ENCODE results near the gene FAM180A.
"Not testable (repeated sequence)": the region's sequence is repeated elsewhere in the genome, so short reads cannot be mapped to it uniquely, and the experiment has no call there.

Gene FAM180A

GRCh38 chr7:135759532-135759931, 10.9 kb upstream of the FAM180A start:
- no peak overlapping the region for H3K27ac Mint-ChIP-seq
- no peaks in the 10 kb centered on the region for H3K36me3 Mint-ChIP-seq (ENCODE audit: low read depth)
- H3K4me3 Mint-ChIP-seq: no peak overlapping the region
- H3K27me3 Mint-ChIP-seq (ENCODE audit: low read depth): peaks cover 7% of the 10 kb centered on the region
- H3K9me3 Mint-ChIP-seq: no peaks in the 10 kb centered on the region
- no peaks in the 10 kb centered on the region for H3K4me1 Mint-ChIP-seq (ENCODE audit: low read depth)

- H3K27me3 Mint-ChIP-seq (ENCODE audit: low read depth): peaks cover 3% of the 10 kb centered on the region
- no peaks in the 10 kb centered on the region for H3K4me1 Mint-ChIP-seq (ENCODE audit: low read depth)
- H3K27ac Mint-ChIP-seq: no peak overlapping the region
- H3K36me3 Mint-ChIP-seq (ENCODE audit: low read depth): no peaks in the 10 kb centered on the region
- H3K9me3 Mint-ChIP-seq: no peaks in the 10 kb centered on the region
- no peak overlapping the region for H3K4me3 Mint-ChIP-seq
Measured at GRCh38 chr7:135758531-135758932, 9.9 kb upstream of the FAM180A start.

GRCh38 chr7:135757719-135758411, 9.3 kb upstream of the FAM180A start:
- Mint-ChIP-seq H3K27me3 (ENCODE audit: low read depth) (peaks cover 3% of the 10 kb centered on the region), H3K36me3 (ENCODE audit: low read depth) (no peaks in the 10 kb centered on the region), H3K9me3 (no peaks in the 10 kb centered on the region), H3K4me1 (ENCODE audit: low read depth) (no peaks in the 10 kb centered on the region), H3K27ac (no peak overlapping the region), H3K4me3 (no peak overlapping the region)

- no peaks in the 10 kb centered on the region for H3K4me1 Mint-ChIP-seq (ENCODE audit: low read depth)
- H3K27ac Mint-ChIP-seq: no peak overlapping the region
- no peaks in the 10 kb centered on the region for H3K36me3 Mint-ChIP-seq (ENCODE audit: low read depth)
- no peaks in the 10 kb centered on the region for H3K9me3 Mint-ChIP-seq
- H3K4me3 Mint-ChIP-seq: no peak overlapping the region
- H3K27me3 Mint-ChIP-seq (ENCODE audit: low read depth): peaks cover 3% of the 10 kb centered on the region
Measured at GRCh38 chr7:135756191-135756590, 7.6 kb upstream of the FAM180A start.

GRCh38 chr7:135755351-135755753, 6.7 kb upstream of the FAM180A start:
- Mint-ChIP-seq H3K4me1 (ENCODE audit: low read depth) (no peaks in the 10 kb centered on the region), H3K27me3 (ENCODE audit: low read depth) (peaks cover 3% of the 10 kb centered on the region), H3K9me3 (no peaks in the 10 kb centered on the region), H3K4me3 (no peak overlapping the region), H3K36me3 (ENCODE audit: low read depth) (no peaks in the 10 kb centered on the region), H3K27ac (no peak overlapping the region)

- H3K36me3 Mint-ChIP-seq (ENCODE audit: low read depth): no peaks in the 10 kb centered on the region
- H3K4me1 Mint-ChIP-seq (ENCODE audit: low read depth): no peaks in the 10 kb centered on the region
- H3K27me3 Mint-ChIP-seq (ENCODE audit: low read depth): peaks cover 2% of the 10 kb centered on the region
- H3K9me3 Mint-ChIP-seq: no peaks in the 10 kb centered on the region
- no peak overlapping the region for H3K27ac Mint-ChIP-seq
- H3K4me3 Mint-ChIP-seq: no peak overlapping the region
Measured at GRCh38 chr7:135753616-135754413, 5.2 kb upstream of the FAM180A start.

- Mint-ChIP-seq H3K27me3 (ENCODE audit: low read depth) (no peaks in the 10 kb centered on the region), H3K9me3 (no peaks in the 10 kb centered on the region), H3K4me1 (ENCODE audit: low read depth) (no peaks in the 10 kb centered on the region), H3K27ac (no peak overlapping the region), H3K36me3 (ENCODE audit: low read depth) (no peaks in the 10 kb centered on the region), H3K4me3 (no peak overlapping the region)
Measured at GRCh38 chr7:135747366-135747765, 1.2 kb downstream of the FAM180A start.

- Mint-ChIP-seq H3K4me1 (ENCODE audit: low read depth) (no peaks in the 10 kb centered on the region), H3K27ac (no peak overlapping the region), H3K9me3 (no peaks in the 10 kb centered on the region), H3K36me3 (ENCODE audit: low read depth) (no peaks in the 10 kb centered on the region), H3K27me3 (ENCODE audit: low read depth) (no peaks in the 10 kb centered on the region), H3K4me3 (no peak overlapping the region)
Measured at GRCh38 chr7:135745703-135746312, 2.8 kb downstream of the FAM180A start.

GRCh38 chr7:135744938-135745702, 3.5 kb downstream of the FAM180A start:
- no peak overlapping the region for H3K27ac Mint-ChIP-seq
- H3K4me3 Mint-ChIP-seq: no peak overlapping the region
- no peaks in the 10 kb centered on the region for H3K36me3 Mint-ChIP-seq (ENCODE audit: low read depth)
- no peaks in the 10 kb centered on the region for H3K27me3 Mint-ChIP-seq (ENCODE audit: low read depth)
- H3K4me1 Mint-ChIP-seq (ENCODE audit: low read depth): no peaks in the 10 kb centered on the region
- no peaks in the 10 kb centered on the region for H3K9me3 Mint-ChIP-seq

GRCh38 chr7:135743907-135744731, 4.5 kb downstream of the FAM180A start:
- no peaks in the 10 kb centered on the region for H3K4me1 Mint-ChIP-seq (ENCODE audit: low read depth)
- H3K27me3 Mint-ChIP-seq (ENCODE audit: low read depth): no peaks in the 10 kb centered on the region
- H3K36me3 Mint-ChIP-seq (ENCODE audit: low read depth): no peaks in the 10 kb centered on the region
- H3K4me3 Mint-ChIP-seq: no peak overlapping the region
- H3K27ac Mint-ChIP-seq: no peak overlapping the region
- H3K9me3 Mint-ChIP-seq: no peaks in the 10 kb centered on the region

- Mint-ChIP-seq H3K4me3 (no peak overlapping the region), H3K27ac (no peak overlapping the region), H3K36me3 (ENCODE audit: low read depth) (no peaks in the 10 kb centered on the region), H3K27me3 (ENCODE audit: low read depth) (no peaks in the 10 kb centered on the region), H3K4me1 (ENCODE audit: low read depth) (no peaks in the 10 kb centered on the region), H3K9me3 (no peaks in the 10 kb centered on the region)
Measured at GRCh38 chr7:135742371-135742770, 6.2 kb downstream of the FAM180A start.

GRCh38 chr7:135741905-135742304, 6.7 kb downstream of the FAM180A start:
- H3K36me3 Mint-ChIP-seq (ENCODE audit: low read depth): no peaks in the 10 kb centered on the region
- no peaks in the 10 kb centered on the region for H3K9me3 Mint-ChIP-seq
- no peak overlapping the region for H3K4me3 Mint-ChIP-seq
- H3K27ac Mint-ChIP-seq: no peak overlapping the region
- no peaks in the 10 kb centered on the region for H3K27me3 Mint-ChIP-seq (ENCODE audit: low read depth)
- H3K4me1 Mint-ChIP-seq (ENCODE audit: low read depth): no peaks in the 10 kb centered on the region

GRCh38 chr7:135740889-135741288, 7.7 kb downstream of the FAM180A start:
- Mint-ChIP-seq H3K27ac (no peak overlapping the region), H3K9me3 (no peaks in the 10 kb centered on the region), H3K27me3 (ENCODE audit: low read depth) (no peaks in the 10 kb centered on the region), H3K4me3 (no peak overlapping the region), H3K4me1 (ENCODE audit: low read depth) (no peaks in the 10 kb centered on the region), H3K36me3 (ENCODE audit: low read depth) (no peaks in the 10 kb centered on the region)

- H3K9me3 Mint-ChIP-seq; H3K4me1 Mint-ChIP-seq (ENCODE audit: low read depth); H3K36me3 Mint-ChIP-seq (ENCODE audit: low read depth); H3K27me3 Mint-ChIP-seq (ENCODE audit: low read depth); H3K27ac Mint-ChIP-seq; H3K4me3 Mint-ChIP-seq: not testable (repeated sequence)
Measured at GRCh38 chr7:135737306-135737647, 11.3 kb downstream of the FAM180A start.

Measured in T-helper 1 cell treated with Interleukin-12 subunit alpha and Interleukin-12 subunit beta and Interleukin-4 antibody, amounts not matched to agents 30 μg/mL and 1 μg/mL, for 36 hours (primary cell).